NCI-H774 (cell line): ENCODE measurements around the gene BIRC3.

Experiments used
- DNase-seq: peaks from one replicate; lab custom pipeline; 2025; lab: John Stamatoyannopoulos, UW

The BIRC3 gene

GRCh38 chr11:102317099-102317767, at the start of gene BIRC3:
Gene BIRC3 (plus strand): TSS chr11:102317484. CDS start chr11:102324510, 7,026 bp downstream.
- DNase-seq: peak; percentile 98

GRCh38 chr11:102267609-102268008, 49.7 kb upstream of the BIRC3 start:
- no peak for DNase-seq

- peak; percentile 93 for DNase-seq
These were observed 49.0 kb upstream of the BIRC3 start for GRCh38 chr11:102268083-102268984.

- no peak for DNase-seq
These were observed 48.3 kb upstream of the BIRC3 start for GRCh38 chr11:102268985-102269470.

GRCh38 chr11:102269927-102270326, 47.4 kb upstream of the BIRC3 start:
- DNase-seq: no peak

- DNase-seq: no peak
These were observed 45.0 kb upstream of the BIRC3 start for GRCh38 chr11:102272047-102272824.

GRCh38 chr11:102274628-102275027, 42.7 kb upstream of the BIRC3 start:
- no peak for DNase-seq

GRCh38 chr11:102276362-102276761, 40.9 kb upstream of the BIRC3 start:
- no peak for DNase-seq

- DNase-seq: no peak
These were observed 40.5 kb upstream of the BIRC3 start for GRCh38 chr11:102276783-102277182.

GRCh38 chr11:102279641-102280170, 37.6 kb upstream of the BIRC3 start:
- peak; percentile 13 for DNase-seq

- DNase-seq: no peak
These were observed 36.9 kb upstream of the BIRC3 start for GRCh38 chr11:102280245-102280833.

- DNase-seq: no peak
These were observed 34.2 kb upstream of the BIRC3 start for GRCh38 chr11:102283116-102283485.

GRCh38 chr11:102284008-102284407, 33.3 kb upstream of the BIRC3 start:
- no peak for DNase-seq

GRCh38 chr11:102286292-102286691, 31.0 kb upstream of the BIRC3 start:
- DNase-seq: no peak

- DNase-seq: peak; percentile 74
These were observed 29.1 kb upstream of the BIRC3 start for GRCh38 chr11:102287964-102288724.

GRCh38 chr11:102288725-102289083, 28.6 kb upstream of the BIRC3 start:
- DNase-seq: no peak

- DNase-seq: no peak
These were observed 27.7 kb upstream of the BIRC3 start for GRCh38 chr11:102289592-102289991.

GRCh38 chr11:102291831-102292230, 25.5 kb upstream of the BIRC3 start:
- no peak for DNase-seq

- DNase-seq: peak; percentile 38
These were observed 24.4 kb upstream of the BIRC3 start for GRCh38 chr11:102292933-102293332.

- DNase-seq: peak; percentile 68
These were observed 23.2 kb upstream of the BIRC3 start for GRCh38 chr11:102293873-102294601.
